HFF-Myc (cell line): ENCODE results near the gene MEF2A.

Source experiments
- DNase-seq: peaks from one replicate; pipeline ENCODE4 v3.0.0-alpha.2; 2011; ENCODE audit warnings: low read depth; ENCODE audit errors: extremely low read depth
- H3K4me3 ChIP-seq: replicated peaks from 2 replicates; pipeline ENCODE4 v1.5.1; 2011; ENCODE audit warnings: low read depth, mild to moderate bottlenecking, control low read depth, low read length
- TF ChIP-seq, protein P1 (sequence below): IDR thresholded peaks from 2 replicates; pipeline ENCODE4 v1.5.1; 2012; ENCODE audit warnings: mild to moderate bottlenecking, low read depth, low read length, control low read depth; ENCODE audit errors: missing control alignments

MEF2A gene

GRCh38 chr15:99692825-99693224, 127.0 kb downstream of the MEF2A start:
- TF ChIP-seq, protein P1, sequence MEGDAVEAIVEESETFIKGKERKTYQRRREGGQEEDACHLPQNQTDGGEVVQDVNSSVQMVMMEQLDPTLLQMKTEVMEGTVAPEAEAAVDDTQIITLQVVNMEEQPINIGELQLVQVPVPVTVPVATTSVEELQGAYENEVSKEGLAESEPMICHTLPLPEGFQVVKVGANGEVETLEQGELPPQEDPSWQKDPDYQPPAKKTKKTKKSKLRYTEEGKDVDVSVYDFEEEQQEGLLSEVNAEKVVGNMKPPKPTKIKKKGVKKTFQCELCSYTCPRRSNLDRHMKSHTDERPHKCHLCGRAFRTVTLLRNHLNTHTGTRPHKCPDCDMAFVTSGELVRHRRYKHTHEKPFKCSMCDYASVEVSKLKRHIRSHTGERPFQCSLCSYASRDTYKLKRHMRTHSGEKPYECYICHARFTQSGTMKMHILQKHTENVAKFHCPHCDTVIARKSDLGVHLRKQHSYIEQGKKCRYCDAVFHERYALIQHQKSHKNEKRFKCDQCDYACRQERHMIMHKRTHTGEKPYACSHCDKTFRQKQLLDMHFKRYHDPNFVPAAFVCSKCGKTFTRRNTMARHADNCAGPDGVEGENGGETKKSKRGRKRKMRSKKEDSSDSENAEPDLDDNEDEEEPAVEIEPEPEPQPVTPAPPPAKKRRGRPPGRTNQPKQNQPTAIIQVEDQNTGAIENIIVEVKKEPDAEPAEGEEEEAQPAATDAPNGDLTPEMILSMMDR: no peak
- no peak overlapping the region for H3K4me3 ChIP-seq
- no peak for DNase-seq

DNA sequence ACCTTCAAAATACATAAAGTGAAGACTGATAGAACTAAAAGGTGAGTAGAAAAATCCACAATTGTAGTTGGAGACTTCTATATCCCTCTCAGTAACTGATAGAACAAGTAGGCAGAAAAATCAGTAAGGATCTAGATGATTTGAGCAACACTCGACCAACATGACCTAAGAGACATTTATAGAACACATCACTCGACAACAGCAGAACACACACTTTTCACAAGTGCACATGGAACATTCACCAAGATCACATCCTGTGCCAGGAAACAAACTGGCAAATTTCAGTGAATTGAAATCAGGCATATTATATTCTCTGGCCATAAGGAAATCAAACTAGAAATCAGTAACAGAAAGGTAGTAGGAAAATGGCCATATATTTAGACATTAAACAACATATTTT, 130.3 kb downstream of the MEF2A start:
- H3K4me3 ChIP-seq: no peak overlapping the region
- TF ChIP-seq, protein P1: no peak
- no peak for DNase-seq

DNA sequence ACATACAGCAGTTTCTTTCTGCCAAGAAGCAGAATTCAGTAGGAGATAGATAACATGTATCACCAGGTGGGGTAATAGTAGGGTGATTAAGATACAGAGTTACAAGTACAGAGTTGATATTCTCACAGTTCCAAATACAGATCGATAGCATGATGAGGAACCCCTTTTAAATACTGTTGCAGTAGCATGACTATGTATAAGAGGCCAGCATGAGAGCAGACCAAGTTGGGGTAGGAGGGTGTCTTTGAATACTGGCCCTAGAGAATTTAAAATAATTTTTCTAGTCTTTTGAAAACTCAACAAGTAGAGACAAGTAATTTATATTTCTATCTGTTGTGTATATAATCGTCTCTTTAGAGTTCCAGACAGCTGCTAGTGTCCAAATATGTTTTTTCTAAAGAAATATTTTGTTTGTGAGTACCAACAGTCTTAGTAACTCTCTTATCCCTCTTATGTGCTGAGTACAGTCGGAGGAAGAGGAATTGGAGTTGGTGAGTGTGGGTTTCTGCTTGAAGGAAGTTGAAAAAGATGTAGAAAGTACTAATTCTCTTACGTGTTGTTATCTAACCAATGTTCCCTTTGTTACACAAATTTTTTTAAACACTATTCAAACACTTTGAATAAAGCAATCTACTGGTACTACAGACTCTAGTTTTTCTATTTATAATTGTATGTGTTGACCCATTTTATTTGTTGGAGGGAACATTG, 137.3 kb downstream of the MEF2A start:
- DNase-seq: no peak
- H3K4me3 ChIP-seq: no peak overlapping the region
- TF ChIP-seq, protein P1: no peak

DNA sequence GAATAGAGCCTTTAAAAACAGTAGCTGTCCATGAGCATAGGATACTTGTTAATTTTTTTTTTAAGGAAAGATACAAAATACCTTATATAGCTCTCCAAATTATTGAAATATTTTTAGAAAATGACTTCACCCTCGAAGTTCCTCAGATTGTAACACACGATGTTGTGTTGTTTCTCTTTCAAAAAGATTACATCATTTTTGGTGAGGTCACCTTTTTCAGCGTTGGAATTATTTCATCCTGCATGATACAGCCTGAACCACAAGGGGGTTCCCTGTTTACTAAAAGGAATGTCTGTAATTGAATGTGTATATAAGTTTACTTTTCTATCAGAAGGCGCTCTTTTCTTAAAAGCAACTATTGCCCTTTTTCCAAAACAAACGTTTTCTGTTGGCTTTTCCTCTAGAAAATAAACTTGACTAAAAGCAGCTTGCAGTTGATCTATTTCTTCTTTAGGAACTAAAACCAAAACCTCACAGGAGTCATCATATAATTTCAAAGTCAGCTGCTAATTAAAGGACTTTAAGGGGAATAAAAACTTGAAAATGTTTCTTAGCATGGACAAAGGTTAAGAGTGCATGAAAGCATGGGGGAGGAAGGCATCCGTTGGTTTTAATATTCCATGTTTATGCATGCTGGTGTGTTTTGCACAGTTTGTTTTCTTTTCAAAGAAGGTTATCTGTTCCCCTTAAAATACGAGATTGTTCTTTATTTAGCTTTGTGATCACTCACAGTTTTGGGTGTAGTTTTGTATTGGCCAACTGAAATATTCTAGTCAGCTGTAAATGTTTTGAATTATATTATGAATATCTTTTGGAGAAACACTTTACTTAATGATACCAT, 138.0 kb downstream of the MEF2A start:
- DNase-seq: peak; percentile 77
- TF ChIP-seq, protein P1: peak; percentile 50
- H3K4me3 ChIP-seq: no peak overlapping the region

GRCh38 chr15:99704444-99704838, 138.7 kb downstream of the MEF2A start:
- TF ChIP-seq, protein P1: peak; percentile 65
- DNase-seq: peak; percentile 87
- H3K4me3 ChIP-seq: no peak overlapping the region

- 0 out of 2 replicates have a peak overlapping the region, but pooled peaks have one; percentile 10 for H3K4me3 ChIP-seq
- TF ChIP-seq, protein P1: no peak
- DNase-seq: no peak
Measured at GRCh38 chr15:99706557-99707303, 140.9 kb downstream of the MEF2A start.
